Activated T-helper 17 cell treated with anti-CD3 and anti-CD28 coated beads, Interleukin-2, amount 50 U/mL, for 72 hours (primary cell): ENCODE data around the gene ENTHD1. TPM values are rescaled to one million over a fixed set of nuclear protein-coding genes. Genes with fewer than 3 reads are reported as not detected.
"Not testable (repeated sequence)": the region's sequence is repeated elsewhere in the genome, so short reads cannot be mapped to it uniquely, and the experiment has no call there.

Experiments
- ATAC-seq: fragments of 150-1000 bp; cut with Tn5 transposase; replicated peaks from 2 replicates; pipeline ENCODE4 v1.10.0; 2021; ENCODE audit warnings: mild to moderate bottlenecking, moderate library complexity
- H3K27ac Mint-ChIP-seq: one replicate; pipeline ENCODE4 v1.8.0; 2022; ENCODE audit warnings: mixed read lengths
- H3K27me3 Mint-ChIP-seq: one replicate; pipeline ENCODE4 v1.8.0; 2022; ENCODE audit warnings: mixed read lengths
- H3K36me3 Mint-ChIP-seq: one replicate; pipeline ENCODE4 v1.8.0; 2022; ENCODE audit warnings: low read depth, mild to moderate bottlenecking, mixed read lengths
- H3K4me1 Mint-ChIP-seq: one replicate; pipeline ENCODE4 v1.8.0; 2022; ENCODE audit warnings: mixed read lengths
- H3K4me3 Mint-ChIP-seq: one replicate; pipeline ENCODE4 v1.8.0; 2022; ENCODE audit warnings: mild to moderate bottlenecking, mixed read lengths
- H3K9me3 Mint-ChIP-seq: one replicate; pipeline ENCODE4 v1.8.0; 2022; ENCODE audit warnings: mixed read lengths
- total RNA-seq, 2 donors: library from RNA; stranded (reverse); gene quantifications; one replicate each; pipeline ENCODE4 v1.2.3, GENCODE V29; 2022

Gene ENTHD1
- total RNA-seq, 2 donors from 2014 or later = 0.58 to 1.2 TPM

- Mint-ChIP-seq H3K9me3 (peaks cover 4% of the 10 kb centered on the region), H3K36me3 (no peaks in the 10 kb centered on the region), H3K4me1 (no peaks in the 10 kb centered on the region), H3K27me3 (peaks cover 3% of the 10 kb centered on the region), H3K27ac (no peak overlapping the region), H3K4me3 (no peak overlapping the region)
- no peak for ATAC-seq
Observed at GRCh38 chr22:39738746-39739145, 154.8 kb downstream of the ENTHD1 start.

GRCh38 chr22:39735776-39736175, 157.8 kb downstream of the ENTHD1 start:
- H3K36me3 Mint-ChIP-seq = no peaks in the 10 kb centered on the region
- H3K27ac Mint-ChIP-seq = no peak overlapping the region
- H3K9me3 Mint-ChIP-seq = peaks cover 4% of the 10 kb centered on the region
- no peak overlapping the region for H3K4me3 Mint-ChIP-seq
- no peaks in the 10 kb centered on the region for H3K4me1 Mint-ChIP-seq
- no peak for ATAC-seq
- H3K27me3 Mint-ChIP-seq = peaks cover 3% of the 10 kb centered on the region

- H3K27me3 Mint-ChIP-seq = peaks cover 3% of the 10 kb centered on the region
- H3K36me3 Mint-ChIP-seq = no peaks in the 10 kb centered on the region
- ATAC-seq = no peak
- H3K9me3 Mint-ChIP-seq = peaks cover 4% of the 10 kb centered on the region
- no peak overlapping the region for H3K27ac Mint-ChIP-seq
- H3K4me1 Mint-ChIP-seq = no peaks in the 10 kb centered on the region
- no peak overlapping the region for H3K4me3 Mint-ChIP-seq
Observed at GRCh38 chr22:39734866-39735265, 158.7 kb downstream of the ENTHD1 start.

GRCh38 chr22:39734046-39734445, 159.5 kb downstream of the ENTHD1 start:
- not testable (repeated sequence) for H3K27me3 Mint-ChIP-seq, H3K9me3 Mint-ChIP-seq, H3K4me3 Mint-ChIP-seq, H3K36me3 Mint-ChIP-seq, H3K27ac Mint-ChIP-seq, ATAC-seq, H3K4me1 Mint-ChIP-seq

- H3K27me3 Mint-ChIP-seq = peaks cover 3% of the 10 kb centered on the region
- H3K27ac Mint-ChIP-seq = no peak overlapping the region
- no peaks in the 10 kb centered on the region for H3K4me1 Mint-ChIP-seq
- no peaks in the 10 kb centered on the region for H3K9me3 Mint-ChIP-seq
- H3K4me3 Mint-ChIP-seq = no peak overlapping the region
- no peak for ATAC-seq
- no peaks in the 10 kb centered on the region for H3K36me3 Mint-ChIP-seq
Observed at GRCh38 chr22:39733191-39733590, 160.4 kb downstream of the ENTHD1 start.

GRCh38 chr22:39732625-39733024, 160.9 kb downstream of the ENTHD1 start:
- no peak overlapping the region for H3K4me3 Mint-ChIP-seq
- peaks cover 3% of the 10 kb centered on the region for H3K27me3 Mint-ChIP-seq
- H3K4me1 Mint-ChIP-seq = no peaks in the 10 kb centered on the region
- H3K36me3 Mint-ChIP-seq = no peaks in the 10 kb centered on the region
- no peaks in the 10 kb centered on the region for H3K9me3 Mint-ChIP-seq
- H3K27ac Mint-ChIP-seq = no peak overlapping the region
- no peak for ATAC-seq

GRCh38 chr22:39731881-39732555, 161.5 kb downstream of the ENTHD1 start:
- Mint-ChIP-seq H3K9me3 (no peaks in the 10 kb centered on the region), H3K4me3 (no peak overlapping the region), H3K36me3 (no peaks in the 10 kb centered on the region), H3K27ac (no peak overlapping the region), H3K4me1 (no peaks in the 10 kb centered on the region), H3K27me3 (peaks cover 3% of the 10 kb centered on the region)
- ATAC-seq = no peak

- Mint-ChIP-seq H3K27ac (no peak overlapping the region), H3K9me3 (no peaks in the 10 kb centered on the region), H3K4me3 (no peak overlapping the region), H3K4me1 (no peaks in the 10 kb centered on the region), H3K36me3 (no peaks in the 10 kb centered on the region), H3K27me3 (peaks cover 3% of the 10 kb centered on the region)
- no peak for ATAC-seq
Observed at GRCh38 chr22:39731481-39731880, 162.1 kb downstream of the ENTHD1 start.

- Mint-ChIP-seq H3K4me3 (no peak overlapping the region), H3K27ac (no peak overlapping the region), H3K36me3 (no peaks in the 10 kb centered on the region), H3K9me3 (no peaks in the 10 kb centered on the region), H3K4me1 (no peaks in the 10 kb centered on the region), H3K27me3 (no peaks in the 10 kb centered on the region)
- no peak for ATAC-seq
Observed at GRCh38 chr22:39729141-39729934, 164.2 kb downstream of the ENTHD1 start.

- H3K4me1 Mint-ChIP-seq = peaks cover 1% of the 10 kb centered on the region
- H3K27ac Mint-ChIP-seq = no peak overlapping the region
- no peaks in the 10 kb centered on the region for H3K9me3 Mint-ChIP-seq
- no peak overlapping the region for H3K4me3 Mint-ChIP-seq
- no peaks in the 10 kb centered on the region for H3K27me3 Mint-ChIP-seq
- no peak for ATAC-seq
- no peaks in the 10 kb centered on the region for H3K36me3 Mint-ChIP-seq
Observed at GRCh38 chr22:39728236-39728860, 165.2 kb downstream of the ENTHD1 start.

GRCh38 chr22:39727541-39727940, 166.0 kb downstream of the ENTHD1 start:
- ATAC-seq = no peak
- Mint-ChIP-seq H3K4me1 (peaks cover 4% of the 10 kb centered on the region), H3K36me3 (no peaks in the 10 kb centered on the region), H3K27me3 (no peaks in the 10 kb centered on the region), H3K27ac (no peak overlapping the region), H3K9me3 (no peaks in the 10 kb centered on the region), H3K4me3 (no peak overlapping the region)

GRCh38 chr22:39725351-39726035, 168.1 kb downstream of the ENTHD1 start:
- ATAC-seq = no peak
- no peak overlapping the region for H3K4me3 Mint-ChIP-seq
- H3K27ac Mint-ChIP-seq = no peak overlapping the region
- no peaks in the 10 kb centered on the region for H3K36me3 Mint-ChIP-seq
- no peaks in the 10 kb centered on the region for H3K27me3 Mint-ChIP-seq
- no peaks in the 10 kb centered on the region for H3K9me3 Mint-ChIP-seq
- peaks cover 4% of the 10 kb centered on the region for H3K4me1 Mint-ChIP-seq

GRCh38 chr22:39724857-39725256, 168.7 kb downstream of the ENTHD1 start:
- no peaks in the 10 kb centered on the region for H3K36me3 Mint-ChIP-seq
- peaks cover 4% of the 10 kb centered on the region for H3K4me1 Mint-ChIP-seq
- no peak overlapping the region for H3K4me3 Mint-ChIP-seq
- no peak for ATAC-seq
- H3K9me3 Mint-ChIP-seq = no peaks in the 10 kb centered on the region
- H3K27me3 Mint-ChIP-seq = no peaks in the 10 kb centered on the region
- no peak overlapping the region for H3K27ac Mint-ChIP-seq

GRCh38 chr22:39724390-39724789, 169.2 kb downstream of the ENTHD1 start:
- Mint-ChIP-seq H3K27me3 (no peaks in the 10 kb centered on the region), H3K4me1 (peaks cover 4% of the 10 kb centered on the region), H3K36me3 (no peaks in the 10 kb centered on the region), H3K27ac (no peak overlapping the region), H3K4me3 (no peak overlapping the region), H3K9me3 (no peaks in the 10 kb centered on the region)
- ATAC-seq = no peak
